Inflammatory macrophage treated with lipopolysaccharide for 4 hours (primary cell): ENCODE measurements around the gene HEXB.

Experiments
- DNase-seq: peaks from one replicate; pipeline ENCODE4 v3.0.0-alpha.2; 2020

HEXB gene

DNA sequence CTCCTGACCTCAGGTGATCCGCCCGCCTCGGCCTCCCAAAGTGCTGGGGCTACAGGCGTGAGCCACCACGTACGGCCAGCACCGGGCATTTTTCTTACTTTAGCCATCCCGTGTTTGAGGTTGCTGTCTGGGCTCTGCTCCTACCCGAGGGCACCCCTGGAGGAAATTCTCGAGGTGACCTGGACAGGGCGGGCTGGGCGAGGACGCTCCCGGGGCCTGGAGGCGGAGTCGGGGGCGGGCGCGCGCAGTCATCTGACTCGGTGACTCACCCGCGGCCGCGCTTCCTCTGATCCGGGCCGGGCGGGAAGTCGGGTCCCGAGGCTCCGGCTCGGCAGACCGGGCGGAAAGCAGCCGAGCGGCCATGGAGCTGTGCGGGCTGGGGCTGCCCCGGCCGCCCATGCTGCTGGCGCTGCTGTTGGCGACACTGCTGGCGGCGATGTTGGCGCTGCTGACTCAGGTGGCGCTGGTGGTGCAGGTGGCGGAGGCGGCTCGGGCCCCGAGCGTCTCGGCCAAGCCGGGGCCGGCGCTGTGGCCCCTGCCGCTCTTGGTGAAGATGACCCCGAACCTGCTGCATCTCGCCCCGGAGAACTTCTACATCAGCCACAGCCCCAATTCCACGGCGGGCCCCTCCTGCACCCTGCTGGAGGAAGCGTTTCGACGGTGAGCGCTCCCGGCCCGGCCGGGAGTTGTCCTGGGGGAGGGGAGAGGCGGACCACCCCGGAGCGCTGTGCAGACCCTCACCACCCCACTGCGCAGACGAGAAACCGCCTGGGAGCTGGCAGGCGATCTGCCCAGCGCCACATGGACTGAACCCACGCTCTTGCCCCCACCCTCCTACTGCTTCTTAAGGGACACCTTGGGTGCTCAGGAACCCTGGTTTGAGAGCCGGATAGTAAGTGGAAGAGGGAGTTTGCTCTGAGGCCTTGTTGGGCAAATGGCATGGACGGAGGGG is at the start of gene HEXB:
Gene HEXB (plus strand): TSS at position 334 of the 952 bp plus-strand sequence. CDS start 28 bp downstream, at position 362.
- peak; percentile 91 for DNase-seq

DNA sequence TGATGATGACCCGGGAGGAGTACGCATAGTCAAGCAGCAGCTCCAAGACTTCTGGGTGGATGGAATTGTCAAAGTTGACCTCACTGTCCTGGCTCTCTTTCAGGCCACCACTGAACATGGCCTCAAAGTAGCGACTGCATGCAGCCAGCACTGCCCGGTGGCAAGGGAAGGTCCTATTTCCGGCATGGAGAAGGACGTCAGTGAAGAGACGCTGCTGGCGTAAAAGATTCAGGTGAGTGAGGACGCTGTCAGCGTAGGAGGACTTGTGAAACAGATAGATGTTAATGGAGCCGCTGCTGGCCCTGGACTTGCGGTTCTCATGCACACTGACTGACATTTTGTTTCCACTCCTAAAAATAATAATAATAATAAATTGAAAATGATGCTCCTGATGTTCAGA is 48.9 kb upstream of the HEXB start:
- no peak for DNase-seq

DNA sequence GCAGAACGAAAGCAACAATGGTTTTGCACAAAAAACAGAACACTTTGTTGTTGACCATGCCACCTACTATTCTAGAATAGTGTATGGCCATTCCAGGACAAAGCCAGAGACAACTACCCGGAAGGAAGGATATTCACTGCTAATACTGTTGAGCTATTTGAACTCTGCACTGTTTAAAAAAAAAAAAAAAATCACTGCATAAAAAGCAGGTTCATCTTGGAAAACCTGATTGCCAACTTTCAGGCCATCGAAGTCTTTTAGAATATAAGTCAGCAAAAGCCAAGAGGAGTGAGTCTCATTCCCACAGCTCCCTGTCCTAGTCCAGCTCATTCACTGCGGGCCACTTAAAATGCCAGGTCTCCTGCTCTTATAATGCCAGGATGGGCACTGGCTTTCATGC is 48.5 kb upstream of the HEXB start:
- DNase-seq, result no peak

DNA sequence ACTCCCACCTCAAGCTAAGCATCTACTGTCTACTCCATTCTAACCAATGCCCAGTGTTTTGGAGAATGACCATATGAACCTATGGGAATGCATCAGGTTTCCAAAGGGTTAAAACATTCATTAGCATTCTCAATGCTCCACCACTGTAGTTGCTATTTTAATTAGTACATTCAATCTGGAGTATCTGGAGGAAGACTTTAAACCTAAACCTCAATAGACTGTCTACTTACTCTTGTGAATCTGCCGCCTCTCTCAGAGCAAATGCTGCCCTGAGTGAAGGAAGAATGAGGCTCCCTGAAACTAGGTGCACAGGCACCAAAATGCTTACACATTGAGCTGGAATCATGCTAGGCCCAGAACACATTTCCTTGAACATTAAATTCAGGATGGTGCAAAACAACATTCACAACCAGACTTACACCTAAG is 46.5 kb upstream of the HEXB start:
- DNase-seq, result no peak

DNA sequence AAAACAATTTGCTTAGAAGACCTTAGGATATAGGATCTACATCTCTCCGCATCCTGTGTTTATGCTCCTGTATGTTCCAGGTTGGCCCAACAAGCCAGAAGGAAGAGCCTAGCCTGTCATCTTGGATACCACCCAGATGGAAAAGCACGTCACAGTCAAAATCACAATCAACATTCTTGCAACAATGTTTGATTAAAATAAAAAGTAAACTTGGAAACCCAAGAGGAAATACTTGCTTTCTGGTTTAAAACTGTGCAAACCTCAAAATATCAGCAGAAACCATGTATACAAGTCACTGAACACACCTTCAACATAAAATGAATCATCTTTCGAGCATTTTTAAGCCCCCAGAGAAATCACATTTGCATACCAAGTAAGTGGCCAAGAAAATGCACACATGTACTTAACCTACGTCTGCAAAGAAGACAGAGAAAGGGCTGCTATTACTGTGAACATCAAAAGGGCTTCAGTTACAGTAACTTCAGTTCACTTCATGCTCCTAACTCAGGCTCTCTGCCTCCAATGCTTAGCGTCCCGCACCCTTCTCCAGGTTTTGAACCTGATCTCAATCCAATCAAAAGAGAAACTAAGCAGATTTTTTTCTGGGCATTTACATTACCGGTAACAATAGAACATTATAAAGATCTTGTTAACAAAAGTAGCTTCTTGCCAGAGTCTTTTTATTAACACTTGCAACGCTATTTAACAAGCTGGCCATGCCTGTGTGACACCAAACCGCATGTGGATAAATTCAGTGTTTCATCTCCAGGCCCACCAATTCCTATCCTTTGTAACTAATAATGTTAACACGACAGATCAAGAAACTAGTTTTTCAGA is 45.8 kb upstream of the HEXB start:
- peak; percentile 23 for DNase-seq

DNA sequence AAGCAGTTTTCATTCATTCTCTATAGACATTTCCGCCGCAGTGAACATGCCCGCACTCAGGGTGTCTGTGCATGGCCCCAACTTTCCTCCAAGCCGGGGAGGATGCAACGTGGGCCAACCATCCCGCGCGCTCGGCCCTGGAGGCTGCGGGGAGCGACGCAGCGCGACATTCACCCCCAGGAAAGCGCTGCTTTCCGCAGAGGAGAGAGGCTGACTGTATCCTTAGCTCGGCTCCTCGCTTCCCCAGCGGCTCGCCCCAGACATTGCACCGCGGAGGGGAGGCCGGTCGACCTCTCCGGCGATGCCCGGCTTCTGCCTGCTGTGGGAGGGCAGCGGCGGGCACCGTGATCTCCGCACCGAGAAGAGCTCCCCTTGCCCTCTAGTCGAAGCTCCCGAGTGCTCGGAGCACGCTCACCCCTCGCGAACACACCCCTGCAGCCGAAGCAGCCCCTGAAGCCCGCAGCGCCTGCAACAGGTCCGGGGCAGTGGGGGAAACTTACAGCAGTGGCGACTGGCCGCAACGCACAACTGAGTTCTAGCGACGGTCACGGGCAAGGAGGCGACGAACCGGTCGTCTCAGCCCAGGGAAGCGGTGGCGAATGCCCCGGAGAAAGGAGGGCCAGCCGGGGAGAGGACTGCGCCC is 45.1 kb upstream of the HEXB start:
- DNase-seq, result peak; percentile 54

DNA sequence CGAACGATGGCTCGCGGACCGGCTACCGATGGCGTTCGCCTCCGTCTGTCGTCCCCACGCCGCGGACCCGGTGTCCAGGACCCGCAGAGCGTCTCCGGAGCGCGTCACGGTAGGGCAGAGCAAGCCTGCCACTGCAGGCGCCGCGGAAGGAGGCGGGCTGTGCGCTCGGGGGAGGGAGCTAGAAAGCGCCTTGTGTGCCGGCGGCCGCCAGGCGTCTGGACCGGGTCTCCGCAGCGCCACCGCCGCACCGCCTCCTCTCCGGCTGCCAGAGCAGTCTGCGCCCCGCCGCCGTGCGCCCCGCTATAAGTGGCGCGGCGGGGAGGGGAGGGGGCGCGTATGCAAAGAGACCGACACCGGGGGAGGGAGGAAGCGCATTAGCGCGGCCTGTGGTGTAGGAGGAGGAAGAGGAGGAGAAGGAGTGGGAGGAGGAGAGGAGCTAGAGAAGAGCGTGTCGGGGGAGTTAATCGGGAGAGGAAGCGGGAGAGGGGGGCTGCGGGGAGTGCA is 44.5 kb upstream of the HEXB start, which contains the start of gene ENC1:
Gene ENC1 (minus strand): TSS at position 279 of the 504 bp plus-strand sequence. CDS start 4,243 bp downstream, outside the sequence.
- DNase-seq, result peak; percentile 87

DNA sequence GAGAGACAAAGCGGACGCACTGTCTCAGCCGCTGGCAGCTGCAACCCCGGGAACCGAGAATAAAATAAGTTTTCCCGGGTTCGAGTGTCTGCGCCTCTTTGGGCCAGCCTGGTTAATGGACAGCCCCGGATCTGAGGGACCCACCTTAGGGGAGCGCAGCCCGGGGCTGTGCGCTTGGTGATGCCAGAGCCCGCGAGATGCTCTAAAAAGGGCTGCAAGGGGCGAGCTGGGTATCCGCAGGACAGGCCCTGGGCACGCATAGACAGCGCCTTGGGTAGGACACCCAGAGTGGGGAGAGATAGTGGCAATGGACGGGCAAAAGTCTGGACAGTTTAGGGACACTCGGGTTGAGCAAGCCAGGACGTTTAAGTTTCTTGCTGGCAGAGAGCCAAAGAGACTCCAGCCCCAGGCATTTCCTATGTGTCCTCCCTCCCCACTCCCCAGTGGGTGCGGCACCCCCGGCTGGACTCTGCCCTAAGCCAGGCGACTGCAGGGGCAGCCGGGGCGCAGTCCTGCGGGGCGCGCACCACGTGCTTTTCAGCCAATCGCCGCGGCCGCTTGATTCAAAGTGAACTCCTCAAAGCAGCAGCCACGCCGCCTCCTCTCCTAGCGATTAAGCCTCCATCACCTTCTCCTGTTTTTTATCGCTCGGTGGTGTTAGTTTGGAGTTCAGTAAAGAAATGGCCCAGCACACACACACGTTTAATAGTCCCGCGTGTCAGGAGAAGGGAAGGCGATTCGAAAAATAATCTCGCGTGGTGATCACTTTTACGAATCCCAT is 43.9 kb upstream of the HEXB start:
- DNase-seq, result peak; percentile 47

DNA sequence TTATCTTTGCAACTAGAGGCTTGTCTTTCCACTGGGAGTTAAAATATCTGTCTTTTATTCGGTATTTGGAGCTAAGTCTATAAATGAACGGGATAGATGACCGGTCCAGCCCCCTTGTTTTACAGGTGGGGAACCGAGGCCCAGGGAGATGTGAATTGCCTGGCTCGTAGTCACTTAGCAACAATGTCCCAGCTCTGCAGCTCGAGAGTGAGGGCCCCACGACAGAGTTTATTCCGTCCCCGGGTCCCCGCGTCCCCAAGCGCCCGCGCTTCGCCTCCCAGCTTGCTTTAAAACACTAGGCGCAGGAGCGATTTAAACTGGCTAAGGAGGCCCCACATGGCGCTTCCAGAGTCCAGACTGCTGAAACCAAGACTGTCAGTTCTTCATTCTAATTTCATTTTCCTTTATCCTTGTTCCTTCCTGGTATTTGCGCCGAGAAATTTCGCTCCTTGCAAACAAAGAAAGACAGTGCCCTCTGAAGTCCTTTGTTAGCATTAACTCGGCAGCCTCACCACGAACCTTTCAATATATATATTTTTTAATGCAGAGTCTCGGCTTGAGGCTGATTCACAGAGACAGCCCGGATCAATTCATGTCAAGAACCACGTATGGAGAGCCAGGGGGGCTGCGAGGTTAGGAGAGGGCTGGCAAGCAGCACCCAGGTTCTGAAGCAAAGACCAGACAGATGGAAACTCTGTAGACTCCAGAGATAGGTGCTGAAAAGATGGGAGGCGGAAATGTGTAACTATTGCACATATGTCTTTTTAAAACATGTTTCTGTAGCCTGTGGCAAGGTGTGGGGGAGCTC is 43.1 kb upstream of the HEXB start:
- peak; percentile 83 for DNase-seq

DNA sequence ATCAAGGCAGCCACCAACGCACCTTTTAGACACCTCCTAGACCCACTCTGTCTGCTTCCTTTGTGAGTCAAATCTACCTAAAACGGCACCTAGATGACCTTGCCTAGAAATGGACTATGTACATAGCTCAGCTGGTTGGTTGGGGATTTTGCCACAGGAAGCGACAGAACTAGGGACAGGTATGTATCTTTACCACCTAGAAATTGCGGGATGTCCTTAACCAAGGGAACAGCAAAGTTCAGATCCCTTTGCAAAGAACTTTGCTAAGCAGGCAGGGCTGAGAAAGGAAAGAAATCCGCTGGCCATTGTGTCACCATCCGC is 42.5 kb upstream of the HEXB start:
- DNase-seq, result no peak

DNA sequence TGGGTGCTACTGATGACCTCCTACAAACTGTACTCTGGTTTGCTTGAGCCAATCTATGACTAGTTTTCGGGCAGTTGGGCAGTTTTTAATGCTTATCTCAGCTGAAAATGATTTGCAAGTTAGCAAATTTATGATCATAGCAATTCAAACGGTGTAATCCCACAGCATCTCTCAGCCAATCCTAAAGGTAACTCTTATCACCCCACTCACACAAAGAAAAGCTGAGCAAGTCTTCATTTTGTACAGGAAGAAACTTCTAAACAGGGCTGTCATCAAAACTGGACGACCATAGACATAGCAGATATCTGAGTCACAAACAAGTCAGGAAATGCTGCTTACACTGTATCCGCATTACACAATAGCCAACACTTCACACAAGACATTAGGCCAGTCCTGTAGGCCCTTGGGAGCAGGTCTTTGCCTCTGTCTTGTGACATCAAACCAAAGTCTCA is 41.9 kb upstream of the HEXB start:
- DNase-seq, result peak; percentile 91

DNA sequence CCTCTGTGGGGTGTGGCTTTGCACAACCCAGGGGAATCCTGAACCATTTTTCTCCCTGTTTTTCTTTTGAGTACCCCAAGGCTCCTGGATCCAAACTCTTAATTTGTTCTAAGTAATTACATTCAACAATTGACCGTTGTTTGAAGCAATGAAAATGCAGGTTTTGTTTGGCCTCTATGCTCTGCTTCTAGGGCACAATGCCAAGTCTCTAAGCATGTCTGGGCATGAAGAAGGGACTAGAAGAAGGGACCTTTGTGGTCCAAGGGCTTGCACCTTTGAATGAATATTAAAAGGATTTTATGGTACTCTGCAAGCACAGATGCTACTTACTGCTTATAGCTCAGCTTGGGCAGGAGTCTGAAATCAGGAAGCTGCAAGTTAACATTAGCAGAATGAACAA is 37.9 kb upstream of the HEXB start:
- no peak for DNase-seq

DNA sequence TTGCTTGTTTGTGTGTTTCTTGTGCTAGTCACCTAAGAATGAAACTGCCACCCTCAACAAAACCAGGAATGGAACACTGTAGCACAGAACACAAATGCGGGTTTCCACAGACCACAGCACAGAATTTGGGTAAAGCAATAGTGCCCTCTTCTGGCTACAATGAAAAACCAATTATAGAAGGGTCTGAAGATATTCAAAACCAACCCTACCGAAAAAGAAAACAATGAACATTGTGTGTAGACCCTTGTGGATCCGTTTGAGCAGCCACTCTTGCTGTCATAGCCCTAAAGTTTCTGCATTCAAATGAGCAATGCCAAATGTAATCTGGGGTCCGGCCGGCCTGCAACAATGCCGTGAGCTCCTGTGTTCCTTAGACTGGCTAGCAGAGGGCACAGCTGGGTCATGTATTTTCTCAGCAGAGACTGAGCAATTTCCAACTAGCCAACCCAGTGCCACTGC is 36.2 kb upstream of the HEXB start:
- peak; percentile 61 for DNase-seq

DNA sequence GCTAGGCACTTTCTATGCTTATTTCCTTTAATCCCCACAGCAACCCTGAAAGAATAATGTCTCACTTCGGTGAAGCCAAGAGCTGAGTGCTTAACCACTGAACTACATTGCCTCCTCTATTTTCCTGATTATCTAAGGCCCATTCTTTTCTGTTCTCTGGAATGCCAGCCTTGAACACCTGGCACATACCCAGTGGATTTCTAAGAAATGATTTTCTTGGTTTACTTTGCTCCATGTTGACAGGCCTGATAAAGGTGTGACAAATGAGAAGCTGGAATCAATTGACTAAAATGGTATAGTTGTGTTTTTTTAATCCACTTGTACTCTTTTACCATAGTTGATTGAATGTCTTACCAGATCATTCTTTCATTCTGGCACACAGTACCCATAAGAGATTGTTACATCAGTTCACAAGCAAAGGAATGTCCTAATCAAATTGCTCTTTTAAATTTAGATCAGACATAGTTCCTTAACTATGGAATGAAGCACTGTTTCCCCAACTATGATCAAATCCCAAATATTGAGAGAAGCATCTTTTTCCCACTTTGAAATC is 35.5 kb upstream of the HEXB start:
- no peak for DNase-seq

DNA sequence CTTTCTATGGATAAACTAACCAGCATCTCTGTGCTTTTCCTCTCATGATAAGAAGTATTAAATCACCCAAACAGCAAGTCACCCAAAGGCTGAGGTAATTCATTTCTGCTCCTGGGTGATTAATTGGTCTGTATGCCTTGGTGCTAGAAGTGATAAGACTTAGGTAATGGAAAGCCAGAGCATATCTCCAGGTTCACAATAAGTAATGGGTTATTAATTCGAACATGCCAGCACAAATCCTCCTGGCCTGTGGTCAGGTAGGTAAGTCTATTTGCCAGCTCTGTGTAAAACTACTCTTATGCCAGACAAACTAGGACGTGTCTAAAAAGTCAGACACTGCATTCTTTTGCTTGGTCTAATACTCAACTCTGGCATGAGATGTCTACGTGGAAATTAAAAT is 33.3 kb upstream of the HEXB start:
- no peak for DNase-seq

DNA sequence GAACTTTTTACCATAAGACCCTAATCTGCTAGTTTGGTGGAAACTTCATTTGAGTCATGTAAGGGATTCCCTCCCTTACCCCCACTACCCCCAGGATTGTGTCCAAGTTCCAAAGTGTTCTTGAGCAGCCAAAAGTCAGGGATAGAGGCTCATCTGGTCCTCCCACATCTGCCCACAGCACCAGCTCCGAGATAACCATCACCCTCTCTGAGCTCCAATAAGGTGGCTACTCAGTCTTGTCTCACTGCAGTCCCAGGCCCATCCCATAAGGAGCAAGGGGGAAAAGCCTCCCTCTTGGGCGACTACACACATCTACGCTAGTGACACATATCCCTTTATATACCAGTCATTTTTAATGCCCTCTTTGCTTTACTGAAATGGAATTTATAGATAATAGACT is 32.5 kb upstream of the HEXB start:
- no peak for DNase-seq

DNA sequence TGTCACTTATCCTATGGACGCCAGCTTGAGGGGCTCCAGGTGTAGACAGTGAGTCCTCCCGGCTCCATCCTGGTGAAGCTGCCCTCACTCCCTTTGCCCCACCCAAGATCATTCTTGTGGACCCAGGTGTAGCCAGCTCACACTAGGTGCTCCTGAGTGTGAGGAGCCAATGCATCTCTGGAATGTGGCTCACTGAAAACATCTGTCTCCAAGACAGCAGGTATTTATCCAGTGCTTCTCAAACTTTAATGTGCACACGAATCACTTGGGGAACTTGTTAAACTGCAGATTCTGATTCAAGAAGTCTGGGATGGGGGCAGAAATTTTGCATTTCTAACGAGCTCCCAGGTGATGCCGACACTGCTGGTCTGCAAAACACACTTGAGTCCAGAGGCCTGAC is 31.0 kb upstream of the HEXB start:
- DNase-seq, result no peak

DNA sequence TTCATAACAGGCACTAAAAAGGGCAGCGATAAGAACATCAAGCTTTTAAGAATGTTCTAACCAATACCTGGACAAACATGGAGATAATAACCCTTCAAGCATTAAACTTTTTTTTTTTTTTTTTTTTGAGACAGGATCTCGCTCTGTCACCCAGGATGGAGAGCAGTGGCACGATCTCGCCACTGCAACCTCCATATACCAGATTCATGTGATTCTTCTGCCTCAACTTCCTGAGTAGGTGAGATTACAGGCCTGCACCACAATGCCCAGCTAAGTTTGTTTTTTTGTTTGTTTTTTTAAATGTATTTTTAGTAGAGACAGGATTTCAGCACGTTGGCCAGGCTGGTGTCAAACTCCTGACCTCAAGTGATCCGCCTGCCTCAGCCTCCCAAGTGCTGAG is 29.8 kb upstream of the HEXB start:
- DNase-seq, result no peak

DNA sequence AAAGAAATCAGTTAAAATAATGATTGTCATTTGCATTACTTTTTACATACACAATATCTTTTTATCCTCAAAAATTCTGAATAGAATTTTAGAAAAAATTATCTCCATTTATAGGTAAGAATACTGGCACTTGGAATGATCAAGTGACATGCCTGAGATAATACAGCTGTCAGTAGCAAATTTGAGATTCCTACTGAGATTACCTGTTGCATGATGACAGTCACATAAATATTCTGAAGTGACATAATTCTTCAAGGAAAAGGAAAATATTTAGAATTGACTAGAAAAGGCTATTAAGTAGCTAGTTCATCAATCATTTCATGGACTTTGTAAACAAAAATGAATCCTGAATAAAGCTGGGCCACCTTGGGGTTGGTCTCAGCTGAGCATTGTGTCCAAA is 29.3 kb upstream of the HEXB start:
- DNase-seq, result no peak

DNA sequence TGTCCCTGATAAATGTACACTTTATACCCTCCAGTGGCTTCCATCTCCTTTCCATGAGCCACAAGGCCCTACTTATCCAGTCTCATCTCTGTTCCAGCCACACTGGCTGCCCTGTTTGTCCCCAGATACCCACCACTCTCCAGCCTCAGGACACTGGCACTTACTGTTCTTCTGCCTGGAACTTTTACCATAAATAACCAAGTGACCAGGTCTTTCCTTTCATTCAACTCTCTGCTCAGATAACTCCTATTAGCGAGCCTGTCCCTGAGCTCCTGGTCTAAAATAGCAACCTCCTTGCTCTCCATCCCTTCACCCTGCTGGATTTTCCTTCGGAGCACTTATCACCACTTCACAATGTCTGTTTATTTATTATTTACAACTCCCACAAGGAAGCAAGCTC is 27.9 kb upstream of the HEXB start:
- no peak for DNase-seq

DNA sequence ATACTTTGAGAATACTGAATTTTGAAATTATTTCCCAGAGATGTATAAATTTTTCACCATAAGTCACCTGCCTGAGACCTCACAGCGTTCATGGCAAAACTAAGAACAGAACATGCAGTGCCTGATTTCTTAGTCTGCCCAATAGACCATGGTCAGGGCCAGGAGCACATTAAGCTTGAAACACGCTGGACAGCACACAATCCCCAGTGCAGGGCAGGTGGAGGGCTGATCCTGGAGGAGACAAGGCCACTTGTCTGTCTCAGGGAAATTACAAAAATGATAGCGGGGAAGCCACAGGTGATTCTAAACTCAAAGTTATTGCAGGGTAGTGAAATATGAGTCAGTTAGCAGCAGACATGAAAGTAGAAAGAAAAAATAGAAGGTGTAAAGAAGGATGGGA is 25.9 kb upstream of the HEXB start:
- DNase-seq, result no peak
